Measurements from ENCODE around the gene RMDN3. TPM values are rescaled to one million over a fixed set of nuclear protein-coding genes. Genes with fewer than 3 reads are reported as not detected.

Gene RMDN3
- total and polyA plus RNA-seq, 7 donors = 7.9 to 32.7 (median 21.4) TPM

GRCh38 chr15:40775740-40776536, 20.9 kb upstream of the RMDN3 start:
- no peak for TF ChIP-seq POLR2A (IDR thresholded peaks at IDR 0.05)
- no peaks in the 10 kb centered on the region for H3K9me3 ChIP-seq
- H3K27ac ChIP-seq = no peak overlapping the region
- no peaks in the 10 kb centered on the region for H3K4me1 ChIP-seq
- H3K27me3 ChIP-seq = no peaks in the 10 kb centered on the region
- WGBS, 2 donors = 95 to 97% methylated on average over 14 of the region's 14 CpGs
- peaks cover 34 to 92% (median 56%) of the 10 kb centered on the region in 4 donors for H3K36me3 ChIP-seq
- intact Hi-C loops (cut with DNase I) = no loop called here
- DNase-seq = no peak
- H3K4me3 ChIP-seq = no peak overlapping the region

GRCh38 chr15:40775007-40775406, 20.0 kb upstream of the RMDN3 start:
- peaks cover 0 to 3% (median 1%) of the 10 kb centered on the region in 4 donors for H3K4me1 ChIP-seq
- DNase-seq = no peak
- H3K27ac ChIP-seq = no peak overlapping the region
- H3K4me3 ChIP-seq = no peak overlapping the region
- no peak for TF ChIP-seq CTCF (IDR thresholded peaks at IDR 0.05)
- no peak for TF ChIP-seq EP300 (IDR thresholded peaks at IDR 0.05)
- no peak for TF ChIP-seq POLR2A (IDR thresholded peaks at IDR 0.05)
- no peak for TF ChIP-seq POLR2AphosphoS5 (IDR thresholded peaks at IDR 0.05)
- intact Hi-C loops (cut with DNase I) = no loop called here
- H3K27me3 ChIP-seq = no peaks in the 10 kb centered on the region
- H3K36me3 ChIP-seq = peaks cover 34 to 96% (median 56%) of the 10 kb centered on the region in 4 donors
- H3K9me3 ChIP-seq = no peaks in the 10 kb centered on the region
- 93 to 96% methylated on average over 10 of the region's 10 CpGs for WGBS, 2 donors

- intact Hi-C loops (cut with DNase I) = no loop called here
- no peak for DNase-seq
- Histone ChIP-seq H3K27ac (no peak overlapping the region), H3K4me3 (no peak overlapping the region), H3K9me3 (no peaks in the 10 kb centered on the region), H3K27me3 (no peaks in the 10 kb centered on the region), H3K4me1 (peaks cover 0 to 14% (median 12%) of the 10 kb centered on the region in 4 donors), H3K36me3 (peaks cover 29 to 85% (median 47%) of the 10 kb centered on the region in 4 donors)
- TF ChIP-seq EP300 (IDR thresholded peaks at IDR 0.05) = no peak
- 96% methylated on average over 6 of the region's 6 CpGs for WGBS, 2 donors
Observed at GRCh38 chr15:40773902-40774301, 18.8 kb upstream of the RMDN3 start.

GRCh38 chr15:40773496-40773895, 18.4 kb upstream of the RMDN3 start:
- no peaks in the 10 kb centered on the region for H3K9me3 ChIP-seq
- no peak overlapping the region for H3K27ac ChIP-seq
- H3K4me3 ChIP-seq = no peak overlapping the region
- intact Hi-C loops (cut with DNase I) = no loop called here
- H3K4me1 ChIP-seq = peaks cover 0 to 17% (median 13%) of the 10 kb centered on the region in 4 donors
- no peak for TF ChIP-seq POLR2AphosphoS5 (IDR thresholded peaks at IDR 0.05)
- TF ChIP-seq POLR2A (IDR thresholded peaks at IDR 0.05) = no peak
- no peak for TF ChIP-seq EP300 (IDR thresholded peaks at IDR 0.05)
- TF ChIP-seq CTCF (IDR thresholded peaks at IDR 0.05) = no peak
- no peaks in the 10 kb centered on the region for H3K27me3 ChIP-seq
- no peak for DNase-seq
- peaks cover 25 to 81% (median 43%) of the 10 kb centered on the region in 4 donors for H3K36me3 ChIP-seq
- 88 to 92% methylated on average over 8 of the region's 8 CpGs for WGBS, 2 donors

- intact Hi-C loops (cut with DNase I) = no loop called here
- no peak for TF ChIP-seq POLR2AphosphoS5 (IDR thresholded peaks at IDR 0.05)
- no peak for TF ChIP-seq EP300 (IDR thresholded peaks at IDR 0.05)
- TF ChIP-seq CTCF (IDR thresholded peaks at IDR 0.05) = no peak
- TF ChIP-seq POLR2A (IDR thresholded peaks at IDR 0.05) = no peak
- no peak overlapping the region for H3K27ac ChIP-seq
- no peaks in the 10 kb centered on the region for H3K27me3 ChIP-seq
- WGBS, 2 donors = 88 to 94% methylated on average over 13 of the region's 13 CpGs
- peaks cover 24 to 70% (median 45%) of the 10 kb centered on the region in 4 donors for H3K36me3 ChIP-seq
- peaks cover 0 to 17% (median 13%) of the 10 kb centered on the region in 4 donors for H3K4me1 ChIP-seq
- no peak overlapping the region for H3K4me3 ChIP-seq
- no peak for DNase-seq
- H3K9me3 ChIP-seq = no peaks in the 10 kb centered on the region
Observed at GRCh38 chr15:40772014-40772413, 17.0 kb upstream of the RMDN3 start.
